NB4 (cell line): ENCODE data around the gene INPP5A.

ENCODE experiments used
- MYC ChIP-seq: IDR thresholded peaks from 2 replicates; pipeline ENCODE4 v1.6.1; 2011; ENCODE audit warnings: low read depth, low read length
- POLR2A ChIP-seq: IDR thresholded peaks from 2 replicates; pipeline ENCODE4 v1.6.1; 2011; ENCODE audit warnings: mild to moderate bottlenecking; ENCODE audit not compliant: insufficient read length; ENCODE audit errors: extremely low read depth
- TF ChIP-seq, protein P1 (sequence below): IDR thresholded peaks from one replicate; pipeline ENCODE4 v1.5.1; 2012; ENCODE audit warnings: low read depth, low read length
- TF ChIP-seq, protein P2 (sequence below): IDR thresholded peaks from 2 replicates; pipeline ENCODE4 v1.6.1; 2011; ENCODE audit warnings: low read depth, low read length

DNA sequence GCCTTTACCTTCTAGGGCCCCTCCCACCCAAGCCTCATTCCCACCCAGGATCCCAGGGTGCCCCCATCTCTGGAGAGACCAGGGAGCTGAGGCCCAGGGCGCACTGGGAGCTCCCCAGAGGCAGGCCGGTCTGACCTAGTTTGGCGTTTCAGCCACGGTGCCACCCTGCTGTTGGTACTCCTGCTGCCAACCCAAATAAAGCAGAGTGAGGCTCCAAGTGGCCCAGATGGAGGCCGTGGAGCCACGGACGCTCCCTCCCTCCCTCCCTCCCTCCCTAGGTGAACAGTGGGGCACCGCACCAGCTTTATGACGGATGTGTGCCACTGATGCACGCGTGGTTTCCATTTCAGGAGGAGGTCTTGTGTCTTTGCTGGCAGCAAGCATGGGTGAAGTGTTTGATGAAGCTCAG is 1.8 kb downstream of the INPP5A start:
- TF ChIP-seq POLR2A = no peak
- TF ChIP-seq, protein P1, sequence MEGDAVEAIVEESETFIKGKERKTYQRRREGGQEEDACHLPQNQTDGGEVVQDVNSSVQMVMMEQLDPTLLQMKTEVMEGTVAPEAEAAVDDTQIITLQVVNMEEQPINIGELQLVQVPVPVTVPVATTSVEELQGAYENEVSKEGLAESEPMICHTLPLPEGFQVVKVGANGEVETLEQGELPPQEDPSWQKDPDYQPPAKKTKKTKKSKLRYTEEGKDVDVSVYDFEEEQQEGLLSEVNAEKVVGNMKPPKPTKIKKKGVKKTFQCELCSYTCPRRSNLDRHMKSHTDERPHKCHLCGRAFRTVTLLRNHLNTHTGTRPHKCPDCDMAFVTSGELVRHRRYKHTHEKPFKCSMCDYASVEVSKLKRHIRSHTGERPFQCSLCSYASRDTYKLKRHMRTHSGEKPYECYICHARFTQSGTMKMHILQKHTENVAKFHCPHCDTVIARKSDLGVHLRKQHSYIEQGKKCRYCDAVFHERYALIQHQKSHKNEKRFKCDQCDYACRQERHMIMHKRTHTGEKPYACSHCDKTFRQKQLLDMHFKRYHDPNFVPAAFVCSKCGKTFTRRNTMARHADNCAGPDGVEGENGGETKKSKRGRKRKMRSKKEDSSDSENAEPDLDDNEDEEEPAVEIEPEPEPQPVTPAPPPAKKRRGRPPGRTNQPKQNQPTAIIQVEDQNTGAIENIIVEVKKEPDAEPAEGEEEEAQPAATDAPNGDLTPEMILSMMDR = no peak
- TF ChIP-seq, protein P2, sequence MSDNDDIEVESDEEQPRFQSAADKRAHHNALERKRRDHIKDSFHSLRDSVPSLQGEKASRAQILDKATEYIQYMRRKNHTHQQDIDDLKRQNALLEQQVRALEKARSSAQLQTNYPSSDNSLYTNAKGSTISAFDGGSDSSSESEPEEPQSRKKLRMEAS = no peak
- no peak for TF ChIP-seq MYC
